HG03103 (cell line): ENCODE measurements around the gene DAB1.
A peak's percentile ranks its signal among the peaks of the same experiment; 100 is the strongest.
"Not testable (repeated sequence)": the region's sequence is repeated elsewhere in the genome, so short reads cannot be mapped to it uniquely, and the experiment has no call there.

ENCODE experiments used
- ATAC-seq: cut with Tn5 transposase; IDR thresholded peaks from one replicate; pipeline ENCODE4 v1.9.1; 2021; ENCODE audit warnings: low read depth; ENCODE audit not compliant: unreplicated experiment

The DAB1 gene

DNA sequence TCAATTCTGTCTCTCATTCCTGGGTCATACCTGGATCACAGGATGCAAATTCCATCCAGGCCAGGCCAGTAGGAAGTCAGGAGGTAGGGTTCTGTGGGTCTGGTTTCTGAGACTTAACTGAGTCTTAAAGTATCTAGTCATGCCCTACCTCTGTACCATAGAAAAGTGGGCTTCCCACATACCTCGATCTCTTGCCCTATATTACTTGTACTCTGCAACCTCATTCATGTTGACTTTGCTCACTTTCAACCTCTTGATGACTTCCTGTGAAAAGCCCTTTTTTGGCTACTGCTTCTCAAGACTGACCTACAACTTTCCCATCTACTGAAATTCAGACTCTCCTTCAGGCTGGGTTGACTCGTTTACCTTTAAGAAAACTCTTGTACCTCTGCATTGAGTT is 329.1 kb downstream of the DAB1 start:
- no peak for ATAC-seq

GRCh38 chr1:57093122-57093521 is 330.7 kb downstream of the DAB1 start:
- no peak for ATAC-seq

DNA sequence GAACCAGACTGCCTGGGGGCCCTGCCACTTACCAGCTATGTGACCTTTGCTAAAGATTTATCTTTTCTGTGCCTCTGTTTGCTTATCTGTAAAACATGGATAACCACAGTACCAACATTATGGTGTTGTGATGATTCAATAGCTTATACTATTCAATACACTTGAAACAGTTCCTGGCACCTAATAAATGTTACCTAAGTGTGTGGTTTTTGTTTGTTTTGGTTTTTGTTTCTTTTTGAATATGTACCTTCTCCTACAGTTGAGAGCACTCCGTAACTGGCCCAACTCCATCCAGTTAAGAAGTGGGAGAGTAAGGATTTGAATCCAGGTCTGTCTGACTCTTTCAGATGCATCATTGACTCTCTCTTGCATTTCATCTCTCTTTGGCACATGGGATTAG is 332.2 kb downstream of the DAB1 start:
- no peak for ATAC-seq

DNA sequence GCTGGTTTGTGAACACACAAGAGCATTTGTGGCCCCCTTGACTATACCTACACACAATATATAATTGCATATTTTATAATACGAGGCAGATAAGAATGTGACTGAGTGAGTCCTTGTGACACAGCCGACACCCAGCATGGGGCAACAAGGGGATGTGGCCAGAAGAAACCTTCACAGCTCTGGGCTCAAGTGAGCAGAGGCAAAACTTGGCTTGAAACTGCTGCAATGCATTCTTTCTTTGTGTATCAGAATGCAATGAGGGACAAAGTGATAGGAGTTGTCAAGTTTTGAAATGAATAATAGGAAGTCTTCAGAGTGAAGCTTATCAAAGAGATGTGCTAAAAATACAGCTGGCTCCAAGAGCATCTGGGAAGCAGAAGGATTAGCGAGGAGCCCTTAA is 334.0 kb downstream of the DAB1 start:
- no peak for ATAC-seq

GRCh38 chr1:57089221-57089620 is 334.6 kb downstream of the DAB1 start:
- ATAC-seq, result no peak

DNA sequence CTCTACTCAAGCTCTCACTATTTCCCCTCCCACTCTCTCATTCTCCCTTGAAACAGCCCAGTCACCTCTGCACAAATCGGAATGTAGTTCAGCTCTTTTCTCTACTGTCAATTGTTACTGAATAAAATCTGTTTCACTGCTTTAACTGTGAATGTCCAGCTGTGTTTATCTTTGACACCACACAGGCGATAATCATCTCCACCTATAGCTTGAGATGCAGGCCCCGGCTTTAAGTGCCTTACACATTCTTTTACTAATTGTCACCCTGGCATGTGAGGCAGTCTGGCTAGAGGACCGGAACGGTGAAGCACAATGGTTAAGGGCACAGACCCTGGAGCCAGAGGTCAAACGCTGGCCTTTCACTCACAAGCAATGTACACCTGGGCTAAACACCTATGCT is 335.2 kb downstream of the DAB1 start:
- ATAC-seq, result no peak

DNA sequence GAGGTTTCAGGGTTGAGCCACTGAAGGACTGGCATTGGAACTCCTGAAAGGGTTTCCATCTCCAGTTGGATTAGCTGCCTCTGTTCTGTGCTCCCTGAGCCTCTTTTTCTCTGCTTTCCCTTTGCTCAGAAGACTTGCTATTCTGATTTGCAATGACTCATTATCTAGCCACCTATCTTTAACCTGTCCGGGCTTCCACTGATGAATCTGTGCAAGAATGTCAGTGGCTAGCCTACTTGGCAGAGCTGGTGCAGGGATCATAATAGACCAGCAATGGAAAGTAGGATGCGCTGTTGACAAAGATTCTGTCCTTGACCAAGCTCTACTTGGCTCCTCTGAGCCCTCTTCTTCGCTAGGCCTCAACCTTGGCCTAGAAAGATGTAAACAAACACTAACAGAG is 336.2 kb downstream of the DAB1 start:
- ATAC-seq, result not testable (repeated sequence)

DNA sequence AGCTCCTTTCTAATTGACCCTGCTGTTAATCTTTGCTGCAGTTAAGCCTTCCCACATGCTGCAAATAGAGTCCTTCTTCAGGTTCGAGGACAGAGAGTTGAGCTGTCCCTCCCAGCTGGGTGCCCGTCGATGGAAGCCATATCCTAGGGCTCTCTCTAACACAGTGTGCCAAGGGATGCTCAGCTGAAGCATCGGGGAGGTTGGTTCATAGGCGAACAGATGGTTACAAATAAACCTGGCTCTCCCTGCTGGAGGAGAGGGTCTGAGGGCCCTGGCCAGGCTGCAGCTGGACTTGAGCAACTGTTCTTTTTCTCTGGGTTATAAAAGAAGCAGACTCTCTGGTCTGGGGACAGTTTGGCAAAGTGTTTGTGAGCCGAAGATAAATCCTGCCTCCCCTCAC is 337.7 kb downstream of the DAB1 start:
- no peak for ATAC-seq

DNA sequence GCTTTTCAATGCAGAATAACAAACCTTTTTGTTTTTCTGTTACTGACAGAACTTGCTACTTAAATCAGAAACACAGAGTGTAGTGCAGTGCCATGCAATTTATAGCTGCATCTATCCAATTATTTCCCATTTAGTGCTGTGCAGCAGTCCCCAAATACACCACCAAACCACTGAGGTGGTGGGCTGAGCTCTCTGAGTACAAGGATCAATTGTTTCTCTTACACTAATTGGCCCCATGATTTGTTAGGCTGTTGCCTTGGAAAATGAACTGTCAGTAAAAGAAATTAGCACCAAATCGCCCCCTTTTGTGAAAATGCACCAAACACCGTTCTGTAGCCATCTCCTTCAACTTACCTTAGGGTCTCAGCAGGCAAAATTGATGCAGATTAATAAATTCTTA is 339.2 kb downstream of the DAB1 start:
- ATAC-seq, result no peak

DNA sequence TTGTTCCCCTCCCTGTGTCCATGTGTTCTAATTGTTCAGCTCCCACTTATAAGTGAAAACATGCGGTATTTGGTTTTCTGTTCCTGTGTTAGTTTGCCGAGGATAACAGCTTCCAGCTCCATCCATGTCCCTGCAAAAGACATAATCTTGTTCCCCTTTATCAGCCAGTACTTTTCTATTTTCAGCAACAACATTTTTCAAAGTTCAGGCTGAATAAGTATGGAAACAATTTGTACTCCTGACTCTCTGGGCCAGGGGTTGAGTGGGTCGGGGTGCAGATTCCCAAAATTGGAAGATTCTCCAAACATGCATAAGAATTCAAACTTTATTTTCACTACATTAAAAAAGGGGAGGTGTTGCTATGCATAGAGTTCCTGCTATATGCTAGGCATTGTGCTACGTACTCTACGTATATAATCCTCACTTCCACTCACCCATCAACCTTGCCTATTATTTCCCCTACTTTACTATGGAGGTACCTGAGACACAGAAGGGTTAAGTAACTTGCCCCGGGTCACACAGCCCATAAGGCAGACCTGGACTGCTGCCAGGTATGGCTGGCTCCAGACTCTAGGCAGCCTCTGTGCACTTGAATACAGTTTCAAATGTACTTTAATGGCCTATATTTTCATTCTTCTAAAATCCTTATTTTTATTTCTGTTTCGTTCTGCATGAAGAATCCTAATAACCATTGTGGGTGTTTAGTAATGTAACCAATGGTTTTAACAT is 341.0 kb downstream of the DAB1 start:
- no peak for ATAC-seq

GRCh38 chr1:57079454-57080157 is 344.3 kb downstream of the DAB1 start:
- no peak for ATAC-seq

- peak; percentile 79 for ATAC-seq
Observed at GRCh38 chr1:57072401-57073110, 351.3 kb downstream of the DAB1 start.

DNA sequence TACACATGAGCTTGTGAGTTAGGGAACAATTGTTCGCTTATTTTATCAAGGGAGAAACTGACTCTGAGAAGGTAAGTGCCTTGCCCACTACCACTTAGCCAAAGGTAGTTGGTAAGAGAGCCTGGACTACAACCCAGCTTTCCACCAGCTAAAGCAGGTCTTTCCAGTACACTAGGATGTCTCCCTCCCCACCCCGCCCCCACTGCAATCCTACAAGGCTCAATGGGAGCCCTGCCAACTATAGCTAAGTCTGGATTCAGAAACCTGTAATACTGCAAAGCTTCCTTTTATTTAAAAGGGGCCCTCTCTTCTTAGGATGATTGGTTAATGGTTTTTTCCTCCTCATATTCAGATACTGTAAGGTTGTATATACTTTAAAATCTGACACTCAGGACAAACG is 356.0 kb downstream of the DAB1 start:
- ATAC-seq, result no peak

DNA sequence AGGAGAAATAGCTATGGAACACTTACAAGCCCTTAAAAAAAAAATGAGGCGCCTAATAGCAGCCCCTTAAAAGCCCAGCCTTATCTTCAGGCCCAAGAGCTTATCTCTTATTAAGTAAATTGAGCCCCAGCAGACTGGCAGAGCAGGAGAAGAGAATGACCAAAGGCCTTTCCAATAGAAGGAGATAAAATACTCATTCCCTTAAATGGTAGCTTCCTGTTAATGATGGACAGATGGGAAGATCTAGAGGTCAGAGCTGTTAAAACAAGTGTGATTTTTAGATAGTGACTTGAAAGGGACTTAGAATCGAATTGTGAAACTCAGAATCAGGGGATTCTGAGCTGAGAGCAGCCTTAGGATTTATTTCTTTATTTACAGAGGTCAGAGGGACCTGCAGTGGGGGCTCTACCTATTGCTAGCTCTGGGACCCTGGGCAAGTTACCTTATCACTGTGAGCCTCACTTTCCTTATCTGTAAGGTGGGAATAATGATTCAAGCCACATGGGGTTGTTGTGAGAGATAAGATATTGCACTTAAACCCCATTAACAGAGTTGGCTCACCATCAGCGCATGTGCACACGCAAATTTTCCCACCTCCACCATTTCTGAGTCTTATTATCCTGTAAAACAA is 356.8 kb downstream of the DAB1 start:
- ATAC-seq, result no peak

- no peak for ATAC-seq
Observed at GRCh38 chr1:57065442-57065841, 358.4 kb downstream of the DAB1 start.

GRCh38 chr1:57064379-57065140 is 359.3 kb downstream of the DAB1 start:
- no peak for ATAC-seq

DNA sequence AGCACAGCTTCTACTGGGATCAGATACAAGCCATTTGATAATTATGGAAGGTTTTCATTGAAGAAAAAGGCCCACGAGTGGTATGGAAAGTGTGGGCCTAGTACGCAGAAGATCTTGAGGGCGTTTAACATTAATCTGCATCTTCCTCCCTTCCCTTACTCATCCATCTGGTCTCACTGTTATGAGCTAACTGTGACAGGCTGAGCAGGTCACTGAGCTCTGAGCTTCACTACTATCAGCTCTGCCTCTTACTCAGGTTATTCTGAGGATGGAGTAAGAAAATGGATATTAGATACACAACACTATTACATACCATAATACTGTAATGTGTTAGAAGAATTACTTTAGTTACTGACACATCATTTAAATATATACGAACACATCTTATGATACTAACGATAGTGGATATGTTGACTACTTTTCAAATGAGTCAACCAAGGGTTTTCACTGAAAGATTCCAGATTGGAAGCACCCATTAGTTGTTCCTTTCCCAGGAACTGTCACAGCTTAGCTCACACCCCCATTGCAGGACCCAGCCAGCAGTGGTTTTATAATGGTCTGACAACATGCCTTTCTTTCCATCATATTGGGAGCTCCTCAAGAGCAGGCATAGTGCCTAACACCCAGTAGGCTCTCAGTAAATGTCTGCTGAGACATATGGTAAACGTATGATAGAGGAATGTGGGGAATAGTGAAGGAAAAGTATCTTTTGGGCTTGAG is 360.3 kb downstream of the DAB1 start:
- ATAC-seq, result no peak

GRCh38 chr1:57061369-57061768 is 362.5 kb downstream of the DAB1 start:
- no peak for ATAC-seq

DNA sequence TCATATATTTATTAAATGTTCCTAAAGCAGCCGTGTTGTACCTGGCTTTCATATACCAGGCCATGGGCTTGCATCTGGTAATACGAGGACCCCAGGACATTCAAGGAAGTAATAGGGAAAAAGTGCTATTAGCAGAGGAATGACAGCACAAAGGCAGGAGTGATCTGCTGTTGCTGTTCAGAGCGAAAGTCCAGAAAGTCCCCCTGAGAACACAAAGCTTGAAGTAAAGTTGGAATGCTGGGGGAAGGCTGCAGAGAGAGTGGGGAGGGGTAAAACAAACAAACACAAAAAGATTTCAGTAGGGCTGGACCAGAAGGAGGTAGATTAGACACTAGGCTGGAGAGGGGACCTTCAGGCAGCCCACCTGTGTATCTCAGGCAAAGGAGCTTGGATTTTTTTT is 363.4 kb downstream of the DAB1 start:
- no peak for ATAC-seq
